ENCODE data around the gene MAPK8IP2.

GRCh38 chr22:50564289-50564688 is 36.3 kb upstream of the MAPK8IP2 start:
- TF ChIP-seq CTCF (IDR thresholded peaks at IDR 0.05): no peak
- no peak for TF ChIP-seq USF1 (IDR thresholded peaks at IDR 0.05; ENCODE audit: borderline replicate concordance, low read depth)
- TF ChIP-seq EP300 (IDR thresholded peaks at IDR 0.05; ENCODE audit: borderline replicate concordance in 1 of 2, low read depth in 1 of 2, low read length in 1 of 2): no peak
- TF ChIP-seq POLR2AphosphoS5 (IDR thresholded peaks at IDR 0.05; ENCODE audit: low read depth, low read length): no peak
- TF ChIP-seq RAD21 (IDR thresholded peaks at IDR 0.05; ENCODE audit: low read length): no peak
- TF ChIP-seq GABPA (IDR thresholded peaks at IDR 0.05; ENCODE audit: low read depth): no peak
- no peak for TF ChIP-seq TAF1 (IDR thresholded peaks at IDR 0.05; ENCODE audit: borderline replicate concordance, low read depth, low read length)
- no peak for TF ChIP-seq MAX (IDR thresholded peaks at IDR 0.05; ENCODE audit: low read depth)
- TF ChIP-seq YY1 (IDR thresholded peaks at IDR 0.05; ENCODE audit: low read depth): no peak
